CD14-positive monocyte (primary cell): ENCODE measurements around the gene C13orf46. TPM values are rescaled to one million over a fixed set of nuclear protein-coding genes. Genes with fewer than 3 reads are reported as not detected.
A peak's percentile ranks its signal among the peaks of the same experiment; 100 is the strongest.

ENCODE experiments used
- DNase-seq, 3 donors: peaks; one replicate each; pipeline ENCODE4 v3.0.0-alpha.2; 2011 to 2022
- H2AFZ ChIP-seq: 2 replicates; pipeline ENCODE4 v1.6.0; 2012; ENCODE audit warnings: mild to moderate bottlenecking, low read depth, low read length, inconsistent platforms; ENCODE audit not compliant: insufficient read depth, poor library complexity, severe bottlenecking
- H3K27ac ChIP-seq, 2 donors: 1 replicate in 1 of 2; 2 replicates in 1 of 2; pipeline ENCODE4 v1.5.1; 2012 to 2013; ENCODE audit warnings: low read length in 2 of 2, control low read depth in 1 of 2, inconsistent platforms in 1 of 2, low read depth in 1 of 2, mild to moderate bottlenecking in 1 of 2
- H3K27me3 ChIP-seq, 2 donors: one replicate each; pipeline versions ENCODE4 v1.6.0 to v1.6.1; 2011 to 2013; ENCODE audit warnings: low read length in 2 of 2; ENCODE audit not compliant: control insufficient read depth in 2 of 2, insufficient read depth in 2 of 2
- H3K36me3 ChIP-seq, 2 donors: replicated peaks in 1 of 2; 1 replicate in 1 of 2; 2 replicates in 1 of 2; pipeline versions ENCODE4 v1.5.1 to v1.6.1; 2012 to 2013; ENCODE audit warnings: low read length in 2 of 2, control low read depth in 1 of 2, inconsistent platforms in 1 of 2, mild to moderate bottlenecking in 1 of 2; ENCODE audit not compliant: insufficient read depth in 2 of 2, control insufficient read depth in 1 of 2
- H3K4me1 ChIP-seq, 2 donors: 1 replicate in 1 of 2; 2 replicates in 1 of 2; pipeline versions ENCODE4 v1.5.1 to v1.6.1; 2012 to 2013; ENCODE audit warnings: low read length in 2 of 2, control low read depth in 1 of 2, inconsistent platforms in 1 of 2, mild to moderate bottlenecking in 1 of 2, moderate library complexity in 1 of 2; ENCODE audit not compliant: insufficient read depth in 2 of 2, control insufficient read depth in 1 of 2
- H3K4me2 ChIP-seq: replicated peaks from 2 replicates; pipeline ENCODE3; 2012; ENCODE audit warnings: low read length, moderate library complexity, mild to moderate bottlenecking; ENCODE audit not compliant: poor library complexity, severe bottlenecking; ENCODE audit errors: extremely low read depth
- H3K4me3 ChIP-seq, 3 experiments: fragments of 200-600 bp in 1 of 3; sonication (generic) in 1 of 3; replicated peaks in 1 of 3; 1 replicate in 2 of 3; 2 replicates in 1 of 3; pipeline ENCODE4 v1.5.1; 2011 to 2013; ENCODE audit warnings: low read length in 3 of 3, mild to moderate bottlenecking in 3 of 3, control low read depth in 2 of 3, low read depth in 2 of 3, inconsistent platforms in 1 of 3, moderate library complexity in 1 of 3
- H3K79me2 ChIP-seq: 2 replicates; pipeline ENCODE4 v1.6.0; 2012; ENCODE audit warnings: mild to moderate bottlenecking, control low read depth, inconsistent platforms, low read length, moderate library complexity; ENCODE audit not compliant: insufficient read depth
- H3K9ac ChIP-seq: 2 replicates; pipeline ENCODE4 v1.6.0; 2017; ENCODE audit warnings: low read length, mild to moderate bottlenecking; ENCODE audit not compliant: insufficient read depth, poor library complexity, severe bottlenecking
- H3K9me3 ChIP-seq, 2 donors: replicated peaks in 1 of 2; 1 replicate in 1 of 2; 2 replicates in 1 of 2; pipeline versions ENCODE4 v1.5.1 to v1.6.1; 2012 to 2013; ENCODE audit warnings: low read length in 2 of 2, control low read depth in 1 of 2; ENCODE audit not compliant: control insufficient read depth in 1 of 2, insufficient read depth in 1 of 2
- H4K20me1 ChIP-seq: 2 replicates; pipeline ENCODE4 v1.6.0; 2012; ENCODE audit warnings: mild to moderate bottlenecking, low read length, control low read depth, moderate library complexity; ENCODE audit not compliant: insufficient read depth
- H3K27ac Mint-ChIP-seq, 7 donors: one replicate each; pipeline ENCODE4 v1.8.0; 2020; ENCODE audit warnings: mild to moderate bottlenecking in 7 of 7, mixed read lengths in 7 of 7, moderate library complexity in 6 of 7, inconsistent platforms in 2 of 7
- H3K27me3 Mint-ChIP-seq, 3 donors: one replicate each; pipeline ENCODE4 v1.8.0; 2021 to 2022; ENCODE audit warnings: low read depth in 3 of 3, mild to moderate bottlenecking in 3 of 3, mixed read lengths in 3 of 3, moderate library complexity in 3 of 3, inconsistent platforms in 1 of 3
- H3K36me3 Mint-ChIP-seq, 2 donors: one replicate each; pipeline ENCODE4 v1.8.0; 2020; ENCODE audit warnings: mixed read lengths in 2 of 2, inconsistent platforms in 1 of 2, mild to moderate bottlenecking in 1 of 2
- H3K4me1 Mint-ChIP-seq: one replicate; pipeline ENCODE4 v1.8.0; 2020; ENCODE audit warnings: mild to moderate bottlenecking, mixed read lengths
- H3K4me3 Mint-ChIP-seq, 2 donors: one replicate each; pipeline ENCODE4 v1.8.0; 2020; ENCODE audit warnings: mild to moderate bottlenecking in 2 of 2, mixed read lengths in 2 of 2, moderate library complexity in 1 of 2
- H3K9me3 Mint-ChIP-seq, 7 donors: one replicate each; pipeline ENCODE4 v1.8.0; 2020 to 2022; ENCODE audit warnings: mixed read lengths in 7 of 7, mild to moderate bottlenecking in 6 of 7, moderate library complexity in 6 of 7, inconsistent platforms in 2 of 7
- WGBS: methylation state at CpG from one replicate; pipeline ENCODE4 v1.1.5; 2013; ENCODE audit warnings: missing lambda C conversion rate; ENCODE audit not compliant: insufficient coverage; 5-methylcytosine and 5-hydroxymethylcytosine counted together
- intact Hi-C, 2 donors: fragments of 100-400 bp; cut with micrococcal nuclease; formaldehyde crosslinking; loops; one replicate each; pipeline versions ENCODE4 v1.15.0 to v1.15.1; 2023
- polyA plus RNA-seq, 3 donors: library from polyadenylated mRNA; depleted of rRNA in 1 of 3; unstranded in 2 of 3; stranded (reverse) in 1 of 3; fragments of 300-500 nt in 2 of 3; fragments of >200 nt in 1 of 3; fragmentation: Illumina TruSeq in 2 of 3; gene quantifications; 1 replicate in 2 of 3; 2 replicates in 1 of 3; pipeline ENCODE4 v1.2.3, GENCODE V29; 2012 to 2021
- TF ChIP-seq, protein P1 (sequence below): fragments of 200-600 bp; IDR thresholded peaks from one replicate; pipeline ENCODE4 v1.8.0; 2022; ENCODE audit warnings: antibody characterized with exemption, mild to moderate bottlenecking

C13orf46 gene
- polyA plus RNA-seq, 3 donors, result 0.05 to 0.35 TPM; not detected in 1

DNA sequence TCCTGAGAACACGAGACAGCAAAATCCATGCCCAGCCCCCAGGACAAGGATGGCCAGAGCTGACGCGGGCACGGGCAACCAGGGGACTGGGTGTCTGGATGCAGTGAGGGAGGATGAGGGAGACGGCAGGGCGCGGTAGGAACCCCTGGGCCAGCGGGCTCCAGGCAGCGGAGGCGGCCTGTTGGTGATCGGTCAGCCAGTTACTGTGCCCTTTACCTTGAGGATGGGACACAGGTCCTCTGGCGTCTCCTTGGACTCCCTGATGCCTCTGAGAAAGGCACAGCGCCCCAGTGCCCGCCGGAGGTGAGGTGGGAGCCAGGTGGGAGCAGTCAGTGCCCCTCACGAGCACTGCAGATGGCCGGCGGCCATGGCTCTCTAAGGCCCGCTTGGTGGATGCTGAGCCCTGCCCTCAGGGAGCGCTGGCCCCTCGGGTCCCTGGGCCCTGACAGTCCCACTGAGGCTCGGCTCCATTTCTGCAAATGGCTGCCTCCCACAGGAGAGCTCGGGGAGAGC, 31.2 kb downstream of the C13orf46 start:
- Histone ChIP-seq H3K79me2 (no peaks in the 10 kb centered on the region), H3K27me3 (peaks cover 0 to 4% of the 10 kb centered on the region in 2 donors), H3K36me3 (no peaks in the 10 kb centered on the region), H2AFZ (no peak overlapping the region), H3K27ac (no peak overlapping the region), H3K4me2 (no peak overlapping the region), H4K20me1 (no peaks in the 10 kb centered on the region), H3K4me3 (no peak overlapping the region), H3K4me1 (no peaks in the 10 kb centered on the region), H3K9ac (no peak overlapping the region), H3K9me3 (no peaks in the 10 kb centered on the region)
- TF ChIP-seq, protein P1, sequence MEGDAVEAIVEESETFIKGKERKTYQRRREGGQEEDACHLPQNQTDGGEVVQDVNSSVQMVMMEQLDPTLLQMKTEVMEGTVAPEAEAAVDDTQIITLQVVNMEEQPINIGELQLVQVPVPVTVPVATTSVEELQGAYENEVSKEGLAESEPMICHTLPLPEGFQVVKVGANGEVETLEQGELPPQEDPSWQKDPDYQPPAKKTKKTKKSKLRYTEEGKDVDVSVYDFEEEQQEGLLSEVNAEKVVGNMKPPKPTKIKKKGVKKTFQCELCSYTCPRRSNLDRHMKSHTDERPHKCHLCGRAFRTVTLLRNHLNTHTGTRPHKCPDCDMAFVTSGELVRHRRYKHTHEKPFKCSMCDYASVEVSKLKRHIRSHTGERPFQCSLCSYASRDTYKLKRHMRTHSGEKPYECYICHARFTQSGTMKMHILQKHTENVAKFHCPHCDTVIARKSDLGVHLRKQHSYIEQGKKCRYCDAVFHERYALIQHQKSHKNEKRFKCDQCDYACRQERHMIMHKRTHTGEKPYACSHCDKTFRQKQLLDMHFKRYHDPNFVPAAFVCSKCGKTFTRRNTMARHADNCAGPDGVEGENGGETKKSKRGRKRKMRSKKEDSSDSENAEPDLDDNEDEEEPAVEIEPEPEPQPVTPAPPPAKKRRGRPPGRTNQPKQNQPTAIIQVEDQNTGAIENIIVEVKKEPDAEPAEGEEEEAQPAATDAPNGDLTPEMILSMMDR, result no peak
- 93% methylated on average over 23 of the region's 23 CpGs for WGBS
- no peak overlapping the region for H3K4me3 Mint-ChIP-seq
- peaks cover 4% of the 10 kb centered on the region for H3K4me1 Mint-ChIP-seq
- no peak overlapping the region for H3K27ac Mint-ChIP-seq
- H3K27me3 Mint-ChIP-seq, result peaks cover 7 to 23% (median 9%) of the 10 kb centered on the region in 3 donors
- no peak for DNase-seq
- intact Hi-C loops, result no loop called here
- H3K9me3 Mint-ChIP-seq, result peaks cover 0 to 2% (median 0%) of the 10 kb centered on the region in 7 donors
- H3K36me3 Mint-ChIP-seq, result no peaks in the 10 kb centered on the region

GRCh38 chr13:113941571-113942191, 32.2 kb downstream of the C13orf46 start:
- Histone ChIP-seq H4K20me1 (no peaks in the 10 kb centered on the region), H3K4me3 (no peak overlapping the region), H3K4me1 (no peaks in the 10 kb centered on the region), H3K9me3 (no peaks in the 10 kb centered on the region), H3K4me2 (no peak overlapping the region), H3K27ac (no peak overlapping the region), H3K36me3 (no peaks in the 10 kb centered on the region), H3K79me2 (no peaks in the 10 kb centered on the region), H3K9ac (no peak overlapping the region), H3K27me3 (peaks cover 0 to 4% of the 10 kb centered on the region in 2 donors), H2AFZ (no peak overlapping the region)
- H3K36me3 Mint-ChIP-seq, result no peaks in the 10 kb centered on the region
- H3K9me3 Mint-ChIP-seq, result peaks cover 0 to 2% (median 0%) of the 10 kb centered on the region in 7 donors
- no peak overlapping the region for H3K4me3 Mint-ChIP-seq
- intact Hi-C loops, result no loop called here
- peaks cover 7 to 28% (median 9%) of the 10 kb centered on the region in 3 donors for H3K27me3 Mint-ChIP-seq
- H3K4me1 Mint-ChIP-seq, result no peaks in the 10 kb centered on the region
- TF ChIP-seq, protein P1, result no peak
- WGBS, result 80% methylated on average over 9 of the region's 16 CpGs
- DNase-seq, result no peak
- H3K27ac Mint-ChIP-seq, result peak overlapping the region in 1 of 7 donors; percentile 69
